VCaP (cell line): ENCODE results near the gene C3orf22.

ENCODE experiments used
- H3K27ac ChIP-seq: fragments of 450-650 bp; 2 replicates; pipeline ENCODE4 v1.5.1; 2017
- CTCF ChIP-seq: fragments of 450-650 bp; conservative IDR thresholded peaks from 2 replicates; pipeline ENCODE4 v1.5.1; 2017; ENCODE audit warnings: mild to moderate bottlenecking, moderate library complexity

C3orf22 gene

GRCh38 chr3:126581569-126581968 lies 22.8 kb upstream of the C3orf22 start:
- no peak overlapping the region for H3K27ac ChIP-seq
- TF ChIP-seq CTCF: no peak

GRCh38 chr3:126580746-126581145 lies 22.0 kb upstream of the C3orf22 start:
- no peak for TF ChIP-seq CTCF
- H3K27ac ChIP-seq: no peak overlapping the region

GRCh38 chr3:126578702-126579101 lies 20.0 kb upstream of the C3orf22 start:
- no peak for TF ChIP-seq CTCF
- H3K27ac ChIP-seq: no peak overlapping the region

GRCh38 chr3:126577261-126577660 lies 18.5 kb upstream of the C3orf22 start:
- H3K27ac ChIP-seq: no peak overlapping the region
- no peak for TF ChIP-seq CTCF

- TF ChIP-seq CTCF: no peak
- H3K27ac ChIP-seq: no peak overlapping the region
Observed at GRCh38 chr3:126573492-126574117, 14.9 kb upstream of the C3orf22 start.

GRCh38 chr3:126571078-126571477 lies 12.3 kb upstream of the C3orf22 start:
- no peak for TF ChIP-seq CTCF
- H3K27ac ChIP-seq: no peak overlapping the region

GRCh38 chr3:126570103-126570541 lies 11.4 kb upstream of the C3orf22 start:
- H3K27ac ChIP-seq: no peak overlapping the region

More at GRCh38 chr3:126570103-126570541, 11.4 kb upstream of the C3orf22 start:
- no peak for TF ChIP-seq CTCF
